Measurements from ENCODE around the gene UNK.

UNK gene

GRCh38 chr17:75754378-75755204 is 30.0 kb upstream of the UNK start:
- CTCF ChIA-PET, result interaction anchor here (0.7 kb wide), 1 partner anchor 107 kb away, joined by 3 read pairs; no protein-coding TSS in a partner anchor
- POLR2A ChIA-PET, result interaction anchor here (1.3 to 1.5 kb wide), 2 partner anchors 10 to 25 kb away, joined by 4 read pairs; no protein-coding TSS in a partner anchor
- no peak for DNase-seq (ENCODE audit: extremely low spot score)
- 0 out of 2 replicates have a peak, but pooled peaks have one; percentile 13 for TF ChIP-seq TARDBP (IDR thresholded peaks at IDR 0.05)
- no peak for TF ChIP-seq SUZ12 (IDR thresholded peaks at IDR 0.05)

GRCh38 chr17:75755205-75755901 is 29.3 kb upstream of the UNK start:
- ChIA-PET CTCF (interaction anchor here (1.0 kb wide), 2 partner anchors 7 to 71 kb away, joined by 3 read pairs; no protein-coding TSS in a partner anchor), POLR2A (interaction anchor here (1.3 to 1.5 kb wide), 2 partner anchors 9 to 25 kb away, joined by 4 read pairs; no protein-coding TSS in a partner anchor)
- no peak for DNase-seq (ENCODE audit: extremely low spot score)
- no peak for TF ChIP-seq L3MBTL2 (conservative IDR thresholded peaks at IDR 0.05)
- TF ChIP-seq FOXK2 (IDR thresholded peaks at IDR 0.05), result no peak
- no peak for TF ChIP-seq SP1 (IDR thresholded peaks at IDR 0.05)
- TF ChIP-seq TARDBP (IDR thresholded peaks at IDR 0.05), result no peak
- TF ChIP-seq FOXM1 (IDR thresholded peaks at IDR 0.05; ENCODE audit: borderline replicate concordance), result no peak
- no peak for TF ChIP-seq ARNT (IDR thresholded peaks at IDR 0.05)
- no peak for TF ChIP-seq BHLHE40 (IDR thresholded peaks at IDR 0.05; ENCODE audit: borderline replicate concordance)
- TF ChIP-seq ZNF384 (IDR thresholded peaks at IDR 0.05), result no peak
- no peak for TF ChIP-seq LEF1 (IDR thresholded peaks at IDR 0.05; ENCODE audit: borderline replicate concordance)
- no peak for TF ChIP-seq PKNOX1 (IDR thresholded peaks at IDR 0.05)
- no peak for TF ChIP-seq CTBP1 (IDR thresholded peaks at IDR 0.05; ENCODE audit: borderline replicate concordance)
- no peak for TF ChIP-seq FOXA1 (IDR thresholded peaks at IDR 0.05)
- TF ChIP-seq ELF4 (IDR thresholded peaks at IDR 0.05), result no peak
- no peak for TF ChIP-seq HDGF (IDR thresholded peaks at IDR 0.05; ENCODE audit: borderline replicate concordance)
- no peak for TF ChIP-seq SUZ12 (IDR thresholded peaks at IDR 0.05)
- TF ChIP-seq NFRKB (IDR thresholded peaks at IDR 0.05), result no peak

- TF ChIP-seq ARNT (IDR thresholded peaks at IDR 0.05), result no peak
Measured at GRCh38 chr17:75755990-75756389, 28.6 kb upstream of the UNK start.

GRCh38 chr17:75756451-75757085 is 28.0 kb upstream of the UNK start:
- ChIA-PET POLR2A (no interaction called here), CTCF (interaction anchor here (0.7 to 1.0 kb wide), 3 partner anchors 9 to 124 kb away, joined by 3 read pairs; partner anchors contain the start of gene SMIM5)
- TF ChIP-seq L3MBTL2 (conservative IDR thresholded peaks at IDR 0.05), result no peak
- no peak for TF ChIP-seq TARDBP (IDR thresholded peaks at IDR 0.05)
- no peak for TF ChIP-seq FOXK2 (IDR thresholded peaks at IDR 0.05)
- TF ChIP-seq HDGF (IDR thresholded peaks at IDR 0.05; ENCODE audit: borderline replicate concordance), result no peak
- DNase-seq (ENCODE audit: extremely low spot score), result no peak

More at GRCh38 chr17:75755990-75756389, 28.6 kb upstream of the UNK start:
- no peak for DNase-seq (ENCODE audit: extremely low spot score)
- POLR2A ChIA-PET, result interaction anchor here (1.3 to 1.5 kb wide), 2 partner anchors 8 to 24 kb away, joined by 4 read pairs; no protein-coding TSS in a partner anchor
- CTCF ChIA-PET, result interaction anchor here (0.7 to 1.0 kb wide), 3 partner anchors 8 to 123 kb away, joined by 3 read pairs; partner anchors contain the start of gene SMIM5

- ChIA-PET CTCF (no interaction called here), POLR2A (no interaction called here)
- no peak for TF ChIP-seq ZNF384 (IDR thresholded peaks at IDR 0.05)
- no peak for TF ChIP-seq PKNOX1 (IDR thresholded peaks at IDR 0.05)
- no peak for TF ChIP-seq HDGF (IDR thresholded peaks at IDR 0.05; ENCODE audit: borderline replicate concordance)
- TF ChIP-seq ARNT (IDR thresholded peaks at IDR 0.05), result no peak
- no peak for TF ChIP-seq ELF4 (IDR thresholded peaks at IDR 0.05)
- no peak for TF ChIP-seq BHLHE40 (IDR thresholded peaks at IDR 0.05; ENCODE audit: borderline replicate concordance)
- no peak for DNase-seq (ENCODE audit: extremely low spot score)
Measured at GRCh38 chr17:75757086-75757681, 27.4 kb upstream of the UNK start.

GRCh38 chr17:75758131-75758905 is 26.3 kb upstream of the UNK start:
- POLR2A ChIA-PET, result interaction anchor here (1.2 kb wide), 1 partner anchor 22 kb away, joined by 3 read pairs; no protein-coding TSS in a partner anchor
- CTCF ChIA-PET, result interaction anchor here (2.3 kb wide), 1 partner anchor 8 kb away, joined by 12 read pairs; no protein-coding TSS in a partner anchor
- DNase-seq (ENCODE audit: extremely low spot score), result no peak
- TF ChIP-seq L3MBTL2 (conservative IDR thresholded peaks at IDR 0.05), result no peak
- no peak for TF ChIP-seq ZNF384 (IDR thresholded peaks at IDR 0.05)
- TF ChIP-seq PKNOX1 (IDR thresholded peaks at IDR 0.05), result no peak
- no peak for TF ChIP-seq NFRKB (IDR thresholded peaks at IDR 0.05)
- TF ChIP-seq FOXK2 (IDR thresholded peaks at IDR 0.05), result no peak
- TF ChIP-seq FOXA1 (IDR thresholded peaks at IDR 0.05), result no peak
- no peak for TF ChIP-seq TARDBP (IDR thresholded peaks at IDR 0.05)
- no peak for TF ChIP-seq HDGF (IDR thresholded peaks at IDR 0.05; ENCODE audit: borderline replicate concordance)
- no peak for TF ChIP-seq ARNT (IDR thresholded peaks at IDR 0.05)

Measured in HEK293T (cell line).